ENCODE results near the gene HEXB.

The HEXB gene

GRCh38 chr5:74643111-74643562 lies 41.9 kb upstream of the HEXB start:
- in situ Hi-C loops (cut with HindIII; ENCODE audit: low pct_ligation_motif_present, low sequenced_read_pairs): no loop called here
- no peaks in the 10 kb centered on the region for H3K27me3 ChIP-seq (replicated peaks)
- peak; percentile 95 for DNase-seq
- peaks cover 14% of the 10 kb centered on the region for H3K36me3 ChIP-seq (replicated peaks)
- TF ChIP-seq, protein P1, sequence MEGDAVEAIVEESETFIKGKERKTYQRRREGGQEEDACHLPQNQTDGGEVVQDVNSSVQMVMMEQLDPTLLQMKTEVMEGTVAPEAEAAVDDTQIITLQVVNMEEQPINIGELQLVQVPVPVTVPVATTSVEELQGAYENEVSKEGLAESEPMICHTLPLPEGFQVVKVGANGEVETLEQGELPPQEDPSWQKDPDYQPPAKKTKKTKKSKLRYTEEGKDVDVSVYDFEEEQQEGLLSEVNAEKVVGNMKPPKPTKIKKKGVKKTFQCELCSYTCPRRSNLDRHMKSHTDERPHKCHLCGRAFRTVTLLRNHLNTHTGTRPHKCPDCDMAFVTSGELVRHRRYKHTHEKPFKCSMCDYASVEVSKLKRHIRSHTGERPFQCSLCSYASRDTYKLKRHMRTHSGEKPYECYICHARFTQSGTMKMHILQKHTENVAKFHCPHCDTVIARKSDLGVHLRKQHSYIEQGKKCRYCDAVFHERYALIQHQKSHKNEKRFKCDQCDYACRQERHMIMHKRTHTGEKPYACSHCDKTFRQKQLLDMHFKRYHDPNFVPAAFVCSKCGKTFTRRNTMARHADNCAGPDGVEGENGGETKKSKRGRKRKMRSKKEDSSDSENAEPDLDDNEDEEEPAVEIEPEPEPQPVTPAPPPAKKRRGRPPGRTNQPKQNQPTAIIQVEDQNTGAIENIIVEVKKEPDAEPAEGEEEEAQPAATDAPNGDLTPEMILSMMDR (IDR thresholded peaks at IDR 0.05; ENCODE audit: low read depth, low read length, missing control alignments): no peak
- H3K27ac ChIP-seq: peak overlapping the region; percentile 77
- H3K4me3 ChIP-seq (ENCODE audit: low read depth, low read length): no peak overlapping the region

DNA sequence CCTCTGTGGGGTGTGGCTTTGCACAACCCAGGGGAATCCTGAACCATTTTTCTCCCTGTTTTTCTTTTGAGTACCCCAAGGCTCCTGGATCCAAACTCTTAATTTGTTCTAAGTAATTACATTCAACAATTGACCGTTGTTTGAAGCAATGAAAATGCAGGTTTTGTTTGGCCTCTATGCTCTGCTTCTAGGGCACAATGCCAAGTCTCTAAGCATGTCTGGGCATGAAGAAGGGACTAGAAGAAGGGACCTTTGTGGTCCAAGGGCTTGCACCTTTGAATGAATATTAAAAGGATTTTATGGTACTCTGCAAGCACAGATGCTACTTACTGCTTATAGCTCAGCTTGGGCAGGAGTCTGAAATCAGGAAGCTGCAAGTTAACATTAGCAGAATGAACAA lies 37.9 kb upstream of the HEXB start:
- TF ChIP-seq, protein P1 (IDR thresholded peaks at IDR 0.05; ENCODE audit: low read depth, low read length, missing control alignments): no peak
- no peak overlapping the region for H3K4me3 ChIP-seq (ENCODE audit: low read depth, low read length)
- no peak overlapping the region for H3K27ac ChIP-seq
- no peaks in the 10 kb centered on the region for H3K36me3 ChIP-seq (replicated peaks)
- H3K27me3 ChIP-seq (replicated peaks): no peaks in the 10 kb centered on the region
- no peak for DNase-seq
- in situ Hi-C loops (cut with HindIII; ENCODE audit: low pct_ligation_motif_present, low sequenced_read_pairs): no loop called here

DNA sequence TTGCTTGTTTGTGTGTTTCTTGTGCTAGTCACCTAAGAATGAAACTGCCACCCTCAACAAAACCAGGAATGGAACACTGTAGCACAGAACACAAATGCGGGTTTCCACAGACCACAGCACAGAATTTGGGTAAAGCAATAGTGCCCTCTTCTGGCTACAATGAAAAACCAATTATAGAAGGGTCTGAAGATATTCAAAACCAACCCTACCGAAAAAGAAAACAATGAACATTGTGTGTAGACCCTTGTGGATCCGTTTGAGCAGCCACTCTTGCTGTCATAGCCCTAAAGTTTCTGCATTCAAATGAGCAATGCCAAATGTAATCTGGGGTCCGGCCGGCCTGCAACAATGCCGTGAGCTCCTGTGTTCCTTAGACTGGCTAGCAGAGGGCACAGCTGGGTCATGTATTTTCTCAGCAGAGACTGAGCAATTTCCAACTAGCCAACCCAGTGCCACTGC lies 36.2 kb upstream of the HEXB start:
- no peak for DNase-seq
- Histone ChIP-seq H3K36me3 (replicated peaks) (no peaks in the 10 kb centered on the region), H3K4me3 (ENCODE audit: low read depth, low read length) (no peak overlapping the region), H3K27ac (no peak overlapping the region), H3K27me3 (replicated peaks) (no peaks in the 10 kb centered on the region)
- TF ChIP-seq, protein P1 (IDR thresholded peaks at IDR 0.05; ENCODE audit: low read depth, low read length, missing control alignments): peak; percentile 58
- in situ Hi-C loops (cut with HindIII; ENCODE audit: low pct_ligation_motif_present, low sequenced_read_pairs): no loop called here

DNA sequence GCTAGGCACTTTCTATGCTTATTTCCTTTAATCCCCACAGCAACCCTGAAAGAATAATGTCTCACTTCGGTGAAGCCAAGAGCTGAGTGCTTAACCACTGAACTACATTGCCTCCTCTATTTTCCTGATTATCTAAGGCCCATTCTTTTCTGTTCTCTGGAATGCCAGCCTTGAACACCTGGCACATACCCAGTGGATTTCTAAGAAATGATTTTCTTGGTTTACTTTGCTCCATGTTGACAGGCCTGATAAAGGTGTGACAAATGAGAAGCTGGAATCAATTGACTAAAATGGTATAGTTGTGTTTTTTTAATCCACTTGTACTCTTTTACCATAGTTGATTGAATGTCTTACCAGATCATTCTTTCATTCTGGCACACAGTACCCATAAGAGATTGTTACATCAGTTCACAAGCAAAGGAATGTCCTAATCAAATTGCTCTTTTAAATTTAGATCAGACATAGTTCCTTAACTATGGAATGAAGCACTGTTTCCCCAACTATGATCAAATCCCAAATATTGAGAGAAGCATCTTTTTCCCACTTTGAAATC lies 35.5 kb upstream of the HEXB start:
- no peak for DNase-seq
- in situ Hi-C loops (cut with HindIII; ENCODE audit: low pct_ligation_motif_present, low sequenced_read_pairs): no loop called here
- no peaks in the 10 kb centered on the region for H3K36me3 ChIP-seq (replicated peaks)
- no peak overlapping the region for H3K4me3 ChIP-seq (ENCODE audit: low read depth, low read length)
- TF ChIP-seq, protein P1 (IDR thresholded peaks at IDR 0.05; ENCODE audit: low read depth, low read length, missing control alignments): no peak
- no peak overlapping the region for H3K27ac ChIP-seq
- H3K27me3 ChIP-seq (replicated peaks): no peaks in the 10 kb centered on the region

GRCh38 chr5:74651710-74652109 lies 33.3 kb upstream of the HEXB start:
- Histone ChIP-seq H3K36me3 (replicated peaks) (no peaks in the 10 kb centered on the region), H3K27me3 (replicated peaks) (no peaks in the 10 kb centered on the region), H3K27ac (no peak overlapping the region), H3K4me3 (ENCODE audit: low read depth, low read length) (no peak overlapping the region)
- in situ Hi-C loops (cut with HindIII; ENCODE audit: low pct_ligation_motif_present, low sequenced_read_pairs): loop anchor here (25.0 kb wide), 1 partner anchor 739 kb away; no protein-coding TSS in a partner anchor
- no peak for DNase-seq
- TF ChIP-seq, protein P1 (IDR thresholded peaks at IDR 0.05; ENCODE audit: low read depth, low read length, missing control alignments): no peak

DNA sequence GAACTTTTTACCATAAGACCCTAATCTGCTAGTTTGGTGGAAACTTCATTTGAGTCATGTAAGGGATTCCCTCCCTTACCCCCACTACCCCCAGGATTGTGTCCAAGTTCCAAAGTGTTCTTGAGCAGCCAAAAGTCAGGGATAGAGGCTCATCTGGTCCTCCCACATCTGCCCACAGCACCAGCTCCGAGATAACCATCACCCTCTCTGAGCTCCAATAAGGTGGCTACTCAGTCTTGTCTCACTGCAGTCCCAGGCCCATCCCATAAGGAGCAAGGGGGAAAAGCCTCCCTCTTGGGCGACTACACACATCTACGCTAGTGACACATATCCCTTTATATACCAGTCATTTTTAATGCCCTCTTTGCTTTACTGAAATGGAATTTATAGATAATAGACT lies 32.5 kb upstream of the HEXB start:
- DNase-seq: no peak
- in situ Hi-C loops (cut with HindIII; ENCODE audit: low pct_ligation_motif_present, low sequenced_read_pairs): loop anchor here (25.0 kb wide), 1 partner anchor 740 kb away; no protein-coding TSS in a partner anchor
- TF ChIP-seq, protein P1 (IDR thresholded peaks at IDR 0.05; ENCODE audit: low read depth, low read length, missing control alignments): no peak
- Histone ChIP-seq H3K27ac (no peak overlapping the region), H3K27me3 (replicated peaks) (no peaks in the 10 kb centered on the region), H3K36me3 (replicated peaks) (no peaks in the 10 kb centered on the region), H3K4me3 (ENCODE audit: low read depth, low read length) (no peak overlapping the region)
